ENCODE results near the gene HPF1.
"Not testable (repeated sequence)": the region's sequence is repeated elsewhere in the genome, so short reads cannot be mapped to it uniquely, and the experiment has no call there.

The HPF1 gene

GRCh38 chr4:169745291-169745690, 12.5 kb downstream of the HPF1 start:
- TF ChIP-seq, protein P1, sequence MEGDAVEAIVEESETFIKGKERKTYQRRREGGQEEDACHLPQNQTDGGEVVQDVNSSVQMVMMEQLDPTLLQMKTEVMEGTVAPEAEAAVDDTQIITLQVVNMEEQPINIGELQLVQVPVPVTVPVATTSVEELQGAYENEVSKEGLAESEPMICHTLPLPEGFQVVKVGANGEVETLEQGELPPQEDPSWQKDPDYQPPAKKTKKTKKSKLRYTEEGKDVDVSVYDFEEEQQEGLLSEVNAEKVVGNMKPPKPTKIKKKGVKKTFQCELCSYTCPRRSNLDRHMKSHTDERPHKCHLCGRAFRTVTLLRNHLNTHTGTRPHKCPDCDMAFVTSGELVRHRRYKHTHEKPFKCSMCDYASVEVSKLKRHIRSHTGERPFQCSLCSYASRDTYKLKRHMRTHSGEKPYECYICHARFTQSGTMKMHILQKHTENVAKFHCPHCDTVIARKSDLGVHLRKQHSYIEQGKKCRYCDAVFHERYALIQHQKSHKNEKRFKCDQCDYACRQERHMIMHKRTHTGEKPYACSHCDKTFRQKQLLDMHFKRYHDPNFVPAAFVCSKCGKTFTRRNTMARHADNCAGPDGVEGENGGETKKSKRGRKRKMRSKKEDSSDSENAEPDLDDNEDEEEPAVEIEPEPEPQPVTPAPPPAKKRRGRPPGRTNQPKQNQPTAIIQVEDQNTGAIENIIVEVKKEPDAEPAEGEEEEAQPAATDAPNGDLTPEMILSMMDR (IDR thresholded peaks at IDR 0.05; ENCODE audit: borderline replicate concordance, control extremely low read depth, extremely low read depth, insufficient read depth, missing control alignments), result no peak
- in situ Hi-C loops (cut with MboI; ENCODE audit: low sequenced_read_pairs, unreplicated experiment), result no loop called here
- DNase-seq (ENCODE audit: low spot score), result no peak

- TF ChIP-seq, protein P1 (IDR thresholded peaks at IDR 0.05; ENCODE audit: borderline replicate concordance, control extremely low read depth, extremely low read depth, insufficient read depth, missing control alignments), result no peak
- in situ Hi-C loops (cut with MboI; ENCODE audit: low sequenced_read_pairs, unreplicated experiment), result no loop called here
- no peak for DNase-seq (ENCODE audit: low spot score)
These were observed 13.1 kb downstream of the HPF1 start for GRCh38 chr4:169744601-169745000.

- in situ Hi-C loops (cut with MboI; ENCODE audit: low sequenced_read_pairs, unreplicated experiment), result no loop called here
- TF ChIP-seq, protein P1 (IDR thresholded peaks at IDR 0.05; ENCODE audit: borderline replicate concordance, control extremely low read depth, extremely low read depth, insufficient read depth, missing control alignments), result no peak
- DNase-seq (ENCODE audit: low spot score), result no peak
These were observed 16.2 kb downstream of the HPF1 start for GRCh38 chr4:169741569-169741968.

DNA sequence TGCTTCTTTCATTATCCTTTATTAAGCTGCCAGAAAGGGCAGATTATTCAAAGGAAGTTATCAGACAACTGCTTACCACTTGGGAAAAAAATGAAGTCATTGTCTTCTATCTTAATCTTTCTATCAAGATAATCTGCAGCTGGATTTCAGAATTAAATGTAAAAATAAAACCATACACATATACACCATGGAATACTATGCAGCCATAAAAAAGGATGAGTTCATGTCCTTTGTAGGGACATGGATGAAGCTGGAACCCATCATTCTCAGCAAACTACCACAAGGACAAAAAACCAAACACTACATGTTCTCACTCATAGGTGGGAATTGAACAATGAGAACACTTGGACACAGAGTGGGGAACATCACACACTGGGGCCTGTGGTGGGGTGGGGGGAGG, 19.1 kb downstream of the HPF1 start:
- DNase-seq (ENCODE audit: low spot score); in situ Hi-C loops (cut with MboI; ENCODE audit: low sequenced_read_pairs, unreplicated experiment): not testable (repeated sequence)

- in situ Hi-C loops (cut with MboI; ENCODE audit: low sequenced_read_pairs, unreplicated experiment), result no loop called here
- TF ChIP-seq, protein P1 (IDR thresholded peaks at IDR 0.05; ENCODE audit: borderline replicate concordance, control extremely low read depth, extremely low read depth, insufficient read depth, missing control alignments), result no peak
- no peak for DNase-seq (ENCODE audit: low spot score)
These were observed 27.2 kb downstream of the HPF1 start for GRCh38 chr4:169730564-169730963.

GRCh38 chr4:169727616-169728015, 30.1 kb downstream of the HPF1 start:
- TF ChIP-seq, protein P1 (IDR thresholded peaks at IDR 0.05; ENCODE audit: borderline replicate concordance, control extremely low read depth, extremely low read depth, insufficient read depth, missing control alignments), result no peak
- in situ Hi-C loops (cut with MboI; ENCODE audit: low sequenced_read_pairs, unreplicated experiment), result no loop called here
- no peak for DNase-seq (ENCODE audit: low spot score)

DNA sequence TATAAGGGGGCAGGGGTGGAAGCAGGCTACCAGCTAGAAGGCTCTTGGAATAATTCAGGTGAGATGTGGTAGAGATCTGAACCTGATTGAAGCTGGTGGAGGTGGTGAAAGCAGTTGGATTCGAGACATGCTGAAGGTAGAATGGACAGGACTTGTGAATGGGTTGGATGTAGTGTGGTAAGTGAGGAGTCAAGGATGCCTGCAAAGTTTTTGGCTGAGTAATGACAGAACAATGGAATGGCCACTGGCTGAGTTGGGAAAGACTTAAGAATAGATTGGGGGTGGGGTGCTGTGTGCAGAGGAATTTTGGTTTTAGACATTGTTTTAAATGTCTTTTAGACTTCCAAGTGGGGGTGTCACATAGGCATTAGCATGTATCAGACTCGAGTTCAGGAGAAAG, 33.5 kb downstream of the HPF1 start:
- no peak for DNase-seq (ENCODE audit: low spot score)

More for the DNA sequence above, 33.5 kb downstream of the HPF1 start:
- in situ Hi-C loops (cut with MboI; ENCODE audit: low sequenced_read_pairs, unreplicated experiment), result no loop called here
- TF ChIP-seq, protein P1 (IDR thresholded peaks at IDR 0.05; ENCODE audit: borderline replicate concordance, control extremely low read depth, extremely low read depth, insufficient read depth, missing control alignments), result no peak
